ENCODE data around the gene POLR1A.

GRCh38 chr2:86025229-86025820, 80.4 kb downstream of the POLR1A start:
- TF ChIP-seq CTCF (IDR thresholded peaks at IDR 0.05) (no peak), POLR2AphosphoS5 (IDR thresholded peaks at IDR 0.05) (no peak), POLR2A (IDR thresholded peaks at IDR 0.05; ENCODE audit: low read depth) (no peak)
